ENCODE measurements around the gene ANKRD44.

The ANKRD44 gene

GRCh38 chr2:197113275-197113711, 197.3 kb downstream of the ANKRD44 start:
- TF ChIP-seq EZH2phosphoT487 (IDR thresholded peaks at IDR 0.05; ENCODE audit: borderline replicate concordance, low read length) (no peak), CTCF (IDR thresholded peaks at IDR 0.05; ENCODE audit: low read depth, low read length, poor library complexity, severe bottlenecking) (peak; percentile 58)
- Histone ChIP-seq H3K9me2 (replicated peaks; ENCODE audit: control insufficient read depth, low read length) (no peaks in the 10 kb centered on the region), H3K4me1 (ENCODE audit: control insufficient read depth, low read length) (peaks cover 38% of the 10 kb centered on the region), H3K27ac (ENCODE audit: low read depth, low read length) (peak overlapping the region; percentile 16; the same call in 1 of the 2 replicates), H3K4me2 (ENCODE audit: low read length) (peak overlapping the region; percentile 22; the same call in 1 of the 2 replicates), H3K4me3 (ENCODE audit: low read length) (no peak overlapping the region), H3K79me2 (ENCODE audit: control insufficient read depth, low read length) (no peaks in the 10 kb centered on the region), H3K27me3 (ENCODE audit: control insufficient read depth, low read length) (no peaks in the 10 kb centered on the region), H3K36me3 (ENCODE audit: control insufficient read depth, low read length) (peaks cover 25% of the 10 kb centered on the region), H4K20me1 (ENCODE audit: control insufficient read depth, insufficient read depth, low read depth, low read length) (no peaks in the 10 kb centered on the region), H3K9me3 (ENCODE audit: control insufficient read depth, insufficient read depth, low read length) (no peaks in the 10 kb centered on the region), H3F3A (ENCODE audit: control insufficient read depth, insufficient read depth) (peaks cover 14% of the 10 kb centered on the region)

GRCh38 chr2:197109326-197109725, 201.3 kb downstream of the ANKRD44 start:
- H3K79me2 ChIP-seq (ENCODE audit: control insufficient read depth, low read length) = no peaks in the 10 kb centered on the region
- no peak overlapping the region for H3K4me2 ChIP-seq (ENCODE audit: low read length)
- H3K27ac ChIP-seq (ENCODE audit: low read depth, low read length) = no peak overlapping the region
- TF ChIP-seq CTCF (IDR thresholded peaks at IDR 0.05; ENCODE audit: low read depth, low read length, poor library complexity, severe bottlenecking) = no peak
- no peak for TF ChIP-seq EZH2phosphoT487 (IDR thresholded peaks at IDR 0.05; ENCODE audit: borderline replicate concordance, low read length)
- H3K9me2 ChIP-seq (replicated peaks; ENCODE audit: control insufficient read depth, low read length) = no peaks in the 10 kb centered on the region
- no peak overlapping the region for H3K4me3 ChIP-seq (ENCODE audit: low read length)
- H3K36me3 ChIP-seq (ENCODE audit: control insufficient read depth, low read length) = peaks cover 23% of the 10 kb centered on the region
- H3K27me3 ChIP-seq (ENCODE audit: control insufficient read depth, low read length) = no peaks in the 10 kb centered on the region
- no peaks in the 10 kb centered on the region for H4K20me1 ChIP-seq (ENCODE audit: control insufficient read depth, insufficient read depth, low read depth, low read length)
- H3F3A ChIP-seq (ENCODE audit: control insufficient read depth, insufficient read depth) = 0 out of 2 replicates have a peak, but pooled peaks cover 2% of the 10 kb centered on the region
- H3K9me3 ChIP-seq (ENCODE audit: control insufficient read depth, insufficient read depth, low read length) = no peaks in the 10 kb centered on the region
- peaks cover 13% of the 10 kb centered on the region for H3K4me1 ChIP-seq (ENCODE audit: control insufficient read depth, low read length)

- Histone ChIP-seq H3F3A (ENCODE audit: control insufficient read depth, insufficient read depth) (no peaks in the 10 kb centered on the region), H3K9me3 (ENCODE audit: control insufficient read depth, insufficient read depth, low read length) (no peaks in the 10 kb centered on the region), H4K20me1 (ENCODE audit: control insufficient read depth, insufficient read depth, low read depth, low read length) (no peaks in the 10 kb centered on the region), H3K27ac (ENCODE audit: low read depth, low read length) (no peak overlapping the region), H3K79me2 (ENCODE audit: control insufficient read depth, low read length) (no peaks in the 10 kb centered on the region), H3K27me3 (ENCODE audit: control insufficient read depth, low read length) (no peaks in the 10 kb centered on the region), H3K4me2 (ENCODE audit: low read length) (no peak overlapping the region), H3K9me2 (replicated peaks; ENCODE audit: control insufficient read depth, low read length) (no peaks in the 10 kb centered on the region), H3K36me3 (ENCODE audit: control insufficient read depth, low read length) (peaks cover 26% of the 10 kb centered on the region), H3K4me3 (ENCODE audit: low read length) (no peak overlapping the region), H3K4me1 (ENCODE audit: control insufficient read depth, low read length) (peaks cover 7% of the 10 kb centered on the region)
- TF ChIP-seq CTCF (IDR thresholded peaks at IDR 0.05; ENCODE audit: low read depth, low read length, poor library complexity, severe bottlenecking) (no peak), EZH2phosphoT487 (IDR thresholded peaks at IDR 0.05; ENCODE audit: borderline replicate concordance, low read length) (no peak)
These were observed 201.8 kb downstream of the ANKRD44 start for GRCh38 chr2:197108758-197109157.

Measured in DOHH2 (cell line).